ENCODE measurements around the gene ANGPTL7. TPM values are rescaled to one million over a fixed set of nuclear protein-coding genes. Genes with fewer than 3 reads are reported as not detected.

Gene ANGPTL7
- total and polyA plus RNA-seq, 10 donors: 0.18 to 1.7 TPM; not detected in 8

- Histone ChIP-seq H3K27me3 (replicated peaks in 1 of 7) (no peaks in the 10 kb centered on the region), H3K27ac (no peak overlapping the region), H3K4me3 (no peak overlapping the region), H3K9me3 (peaks cover 0 to 4% (median 0%) of the 10 kb centered on the region in 8 donors), H3K4me1 (no peaks in the 10 kb centered on the region), H3K36me3 (peaks cover 0 to 66% (median 14%) of the 10 kb centered on the region in 6 donors)
- WGBS, 5 donors: 64 to 91% (median 79%) methylated on average over 1 of the region's 1 CpG
- intact Hi-C loops (cut with DNase I; ENCODE audit: low total_unique reads): no loop called here
- TF ChIP-seq POLR2A (IDR thresholded peaks at IDR 0.05) (no peak), CTCF (IDR thresholded peaks at IDR 0.05 in 8 of 11, conservative IDR thresholded peaks at IDR 0.05 in 3 of 11) (no peak), POLR2AphosphoS5 (IDR thresholded peaks at IDR 0.05) (no peak)
- no peak for DNase-seq
Observed at GRCh38 chr1:11168731-11169130, 20.4 kb upstream of the ANGPTL7 start.

DNA sequence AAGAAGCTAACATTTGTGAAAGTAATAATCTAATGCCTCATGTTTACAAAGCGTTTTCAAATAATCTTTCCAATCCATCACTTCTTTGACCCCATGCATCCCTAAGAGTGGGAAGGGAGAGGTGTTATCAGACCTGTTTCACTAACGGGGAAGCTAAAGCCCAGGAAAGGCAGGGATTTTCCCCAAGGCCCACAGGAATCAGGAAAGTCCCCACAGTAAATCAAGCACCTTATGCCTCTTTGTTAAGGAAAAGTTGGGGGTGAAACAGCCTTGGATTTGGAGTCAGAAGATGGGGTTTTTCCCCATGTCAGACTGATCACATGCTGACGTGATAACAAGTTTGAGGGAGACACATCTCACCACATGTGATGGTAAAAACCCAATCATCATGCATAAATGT is 20.0 kb upstream of the ANGPTL7 start:
- no peak overlapping the region for H3K4me3 ChIP-seq
- no peak overlapping the region for H3K27ac ChIP-seq
- peaks cover 0 to 67% (median 14%) of the 10 kb centered on the region in 6 donors for H3K36me3 ChIP-seq
- H3K4me1 ChIP-seq: no peaks in the 10 kb centered on the region
- DNase-seq: no peak
- 71 to 86% (median 74%) methylated on average over 3 of the region's 3 CpGs for WGBS, 5 donors
- intact Hi-C loops (cut with DNase I; ENCODE audit: low total_unique reads): no loop called here
- peaks cover 0 to 4% (median 0%) of the 10 kb centered on the region in 8 donors for H3K9me3 ChIP-seq
- no peaks in the 10 kb centered on the region for H3K27me3 ChIP-seq (replicated peaks in 1 of 7)
- TF ChIP-seq POLR2A (IDR thresholded peaks at IDR 0.05) (no peak), CTCF (IDR thresholded peaks at IDR 0.05 in 8 of 11, conservative IDR thresholded peaks at IDR 0.05 in 3 of 11) (no peak), POLR2AphosphoS5 (IDR thresholded peaks at IDR 0.05) (no peak)

DNA sequence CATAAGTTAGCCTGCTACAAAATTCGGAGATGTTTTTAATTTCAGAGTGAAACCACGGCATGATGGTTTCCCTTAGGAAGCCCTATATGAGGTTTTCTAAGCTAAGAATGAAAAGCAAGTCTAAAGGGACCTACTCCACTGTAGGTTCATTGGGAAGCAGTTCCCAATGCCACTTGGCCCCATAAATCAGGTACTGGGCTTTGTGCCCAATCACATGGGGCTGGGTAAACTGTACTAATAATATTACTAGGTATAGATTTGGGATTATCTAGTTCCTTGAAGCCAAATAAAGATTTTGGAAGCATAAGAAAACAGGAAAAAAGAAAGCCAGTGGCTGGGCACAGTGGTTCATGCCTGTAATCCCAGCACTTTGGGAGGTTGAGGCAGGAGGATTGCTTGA is 19.1 kb upstream of the ANGPTL7 start:
- no peaks in the 10 kb centered on the region for H3K4me1 ChIP-seq
- peaks cover 0 to 4% (median 0%) of the 10 kb centered on the region in 8 donors for H3K9me3 ChIP-seq
- intact Hi-C loops (cut with DNase I; ENCODE audit: low total_unique reads): no loop called here
- no peak overlapping the region for H3K4me3 ChIP-seq
- H3K27me3 ChIP-seq (replicated peaks in 1 of 7): no peaks in the 10 kb centered on the region
- WGBS, 5 donors: 90 to 97% (median 94%) methylated on average over 2 of the region's 2 CpGs
- peaks cover 0 to 73% (median 14%) of the 10 kb centered on the region in 6 donors for H3K36me3 ChIP-seq
- DNase-seq: no peak
- no peak overlapping the region for H3K27ac ChIP-seq
- TF ChIP-seq CTCF (IDR thresholded peaks at IDR 0.05 in 8 of 11, conservative IDR thresholded peaks at IDR 0.05 in 3 of 11) (no peak), POLR2A (IDR thresholded peaks at IDR 0.05) (no peak), POLR2AphosphoS5 (IDR thresholded peaks at IDR 0.05) (no peak)

GRCh38 chr1:11174261-11174942 is 14.8 kb upstream of the ANGPTL7 start:
- Histone ChIP-seq H3K9me3 (no peaks in the 10 kb centered on the region), H3K36me3 (peaks cover 0 to 92% (median 4%) of the 10 kb centered on the region in 6 donors), H3K27me3 (replicated peaks in 1 of 7) (no peaks in the 10 kb centered on the region), H3K4me3 (no peak overlapping the region), H3K4me1 (no peaks in the 10 kb centered on the region), H3K27ac (no peak overlapping the region)
- 87 to 91% (median 91%) methylated on average over 7 of the region's 7 CpGs for WGBS, 5 donors
- TF ChIP-seq POLR2AphosphoS5 (IDR thresholded peaks at IDR 0.05): no peak
- no peak for TF ChIP-seq POLR2A (IDR thresholded peaks at IDR 0.05)
- no peak for TF ChIP-seq CTCF (IDR thresholded peaks at IDR 0.05 in 8 of 11, conservative IDR thresholded peaks at IDR 0.05 in 3 of 11)
- DNase-seq: no peak
- intact Hi-C loops (cut with DNase I; ENCODE audit: low total_unique reads): no loop called here
